GM18499 (cell line): Measurements from ENCODE around the gene TERB1.

Experiments used
- ATAC-seq: cut with Tn5 transposase; IDR thresholded peaks from one replicate; pipeline ENCODE4 v1.9.1; 2021; ENCODE audit warnings: moderate number of reproducible peaks; ENCODE audit not compliant: insufficient read depth, unreplicated experiment

TERB1 gene

GRCh38 chr16:66751303-66751991, 49.9 kb downstream of the TERB1 start, which contains the start of gene DYNC1LI2:
Gene DYNC1LI2 (minus strand): TSS chr16:66751609. CDS start chr16:66751591, 18 bp downstream.
- ATAC-seq: peak; percentile 45

DNA sequence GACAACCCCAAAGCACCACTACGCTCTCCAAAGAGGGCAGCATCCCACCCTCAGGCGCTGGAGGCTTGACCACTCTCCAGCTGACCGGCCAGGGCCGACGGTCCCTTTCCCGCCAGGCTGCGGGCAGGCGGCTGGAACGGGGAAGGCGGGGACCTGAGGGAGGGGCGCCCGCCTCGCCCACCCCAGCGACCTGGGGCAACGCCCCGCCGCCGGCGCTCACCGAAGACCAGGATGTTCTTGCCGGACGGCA, 50.4 kb downstream of the TERB1 start:
- peak; percentile 10 for ATAC-seq

DNA sequence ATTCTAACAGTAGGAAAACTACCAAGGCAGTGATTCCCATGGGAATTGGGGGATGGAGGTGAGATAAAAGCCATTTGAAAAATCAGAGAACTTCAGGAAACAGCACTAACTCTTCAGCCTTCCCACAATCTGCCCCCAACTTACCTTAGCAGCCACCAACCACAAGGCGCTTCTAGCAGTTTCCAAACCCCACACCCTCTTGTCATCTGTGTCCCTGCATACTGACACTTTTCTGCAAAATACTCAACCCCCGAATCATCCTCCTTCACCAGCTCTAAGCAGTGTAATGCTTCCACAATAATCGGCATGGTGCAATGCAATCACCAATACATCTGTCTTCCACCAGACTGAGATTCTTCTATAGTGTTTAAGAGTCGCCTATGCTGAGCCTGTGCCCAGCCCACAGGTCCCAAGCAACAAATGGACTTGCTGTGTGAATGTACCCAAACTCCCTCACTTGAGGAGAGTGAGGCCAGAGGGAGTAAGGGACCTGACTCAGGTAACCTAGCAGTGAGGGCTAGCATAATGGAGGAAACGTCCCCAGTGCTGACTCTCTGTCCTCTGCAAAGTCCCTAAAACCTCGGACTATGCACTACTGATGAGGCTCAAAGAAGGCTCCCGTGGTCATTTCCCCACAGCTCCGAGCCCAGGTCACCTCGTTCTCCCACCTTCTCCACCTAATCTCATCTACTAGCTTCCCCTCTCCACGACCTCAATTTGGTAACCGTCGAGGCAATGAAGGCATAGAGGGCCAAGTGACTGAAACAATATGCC, 50.9 kb downstream of the TERB1 start:
- no peak for ATAC-seq

GRCh38 chr16:66746682-66747081, 54.7 kb downstream of the TERB1 start:
- peak; percentile 63 for ATAC-seq

DNA sequence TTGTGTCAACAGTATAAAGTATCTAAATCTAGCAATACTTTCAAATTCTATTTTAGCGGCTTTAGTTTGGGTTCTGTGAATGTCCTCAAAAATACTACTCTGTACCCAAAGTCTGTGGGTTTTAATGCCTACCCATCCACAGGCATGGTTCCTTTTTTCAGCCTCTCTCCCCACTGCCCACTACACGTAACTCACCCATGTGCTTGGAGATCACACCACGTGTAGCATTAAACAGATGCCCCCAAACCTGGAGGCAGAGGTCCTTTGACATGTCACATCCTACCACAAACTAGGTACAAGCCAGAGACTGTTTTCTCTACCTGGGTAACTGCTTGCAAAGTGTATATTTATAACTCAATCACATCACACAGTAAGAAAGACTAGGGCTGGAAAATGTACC, 55.3 kb downstream of the TERB1 start:
- no peak for ATAC-seq

DNA sequence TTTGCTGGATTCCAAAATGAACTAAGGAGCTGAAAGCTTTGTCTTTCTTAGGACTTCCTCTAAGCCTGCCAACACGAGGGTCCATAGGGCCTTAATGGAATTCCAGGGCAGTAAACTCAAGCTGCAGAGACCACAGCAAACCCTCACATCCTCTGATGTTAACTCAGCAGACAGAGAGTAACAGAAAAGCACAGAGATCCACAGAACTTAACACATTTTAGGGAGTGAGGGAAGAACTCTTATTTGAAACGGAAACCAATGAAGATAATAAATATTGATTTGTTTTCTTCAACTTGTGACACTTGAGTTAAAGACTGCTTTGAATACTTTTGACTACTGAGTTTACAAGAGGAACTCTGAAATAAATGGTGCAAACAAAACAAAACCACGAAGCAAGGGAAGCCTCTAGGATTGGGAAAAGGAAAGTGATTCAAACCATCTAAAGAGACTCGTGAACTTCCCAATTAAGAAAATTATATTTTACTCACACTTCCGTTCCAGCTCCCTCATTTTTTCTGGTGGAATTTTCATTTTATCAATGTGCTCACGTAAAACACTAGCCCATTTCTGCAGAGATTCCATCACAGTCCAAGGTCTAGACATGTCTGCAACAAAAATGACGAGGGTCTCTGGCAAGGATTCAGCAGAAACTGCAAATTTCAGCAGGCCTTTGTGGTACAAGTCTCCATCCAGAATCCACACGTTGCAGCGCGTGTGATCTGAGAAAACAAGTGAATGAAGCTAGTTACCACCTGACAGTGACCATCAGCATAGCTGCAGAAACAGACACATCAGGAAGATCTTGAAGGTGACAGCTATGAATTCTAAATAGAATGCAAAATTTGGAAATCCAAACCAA, 59.2 kb downstream of the TERB1 start:
- ATAC-seq: no peak

DNA sequence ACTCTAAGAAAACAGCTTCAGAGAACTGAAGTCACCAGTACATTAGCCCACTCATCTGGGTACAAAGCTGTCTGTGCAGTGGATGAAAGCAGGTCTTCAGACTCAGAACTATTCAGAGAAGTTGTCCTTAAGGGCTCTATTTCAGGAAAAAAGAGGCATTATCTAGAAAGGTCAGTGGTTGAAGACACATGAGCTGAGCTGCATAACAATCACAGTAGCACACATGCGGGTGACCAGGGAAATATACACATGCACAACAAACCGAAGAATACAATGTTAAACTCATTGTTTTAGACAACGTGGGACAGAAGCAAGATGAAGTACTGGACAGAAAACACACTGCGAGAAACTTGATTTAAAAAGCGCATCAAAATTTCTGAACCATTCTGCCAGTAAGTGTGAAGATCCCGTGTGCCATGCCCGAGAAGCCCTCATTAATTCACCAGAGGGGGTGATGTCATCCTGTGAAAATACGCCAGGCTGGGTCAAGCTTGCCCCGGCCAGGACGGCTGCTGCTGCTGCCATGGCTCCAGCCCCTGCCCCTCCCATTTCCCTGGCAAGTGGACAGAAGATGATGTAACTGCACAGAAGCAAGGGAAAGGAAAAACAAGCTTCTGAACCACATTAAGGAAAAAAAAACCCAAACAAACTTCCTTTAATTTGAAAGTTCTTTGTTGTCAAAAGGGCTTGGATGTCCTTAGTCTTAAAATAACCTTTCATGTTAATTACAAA, 60.0 kb downstream of the TERB1 start:
- no peak for ATAC-seq

DNA sequence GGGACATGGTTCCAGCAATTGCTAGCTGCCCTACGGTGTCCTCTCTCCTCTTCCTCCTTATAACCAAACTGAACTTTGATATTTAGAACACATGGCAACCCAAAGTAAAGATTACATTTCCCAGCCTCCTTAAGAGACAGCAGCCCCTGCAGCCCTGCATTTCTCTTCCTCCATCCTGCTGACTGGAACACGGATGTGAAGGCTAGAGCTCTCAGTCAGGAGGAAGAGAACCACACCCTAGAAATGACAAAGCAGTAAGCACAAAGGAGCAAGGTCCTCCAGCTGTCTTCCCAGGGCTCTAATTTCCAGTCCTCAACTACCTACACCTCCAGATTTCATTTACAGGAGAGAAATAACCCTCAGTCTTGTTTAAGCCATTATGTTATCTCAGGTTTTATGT, 60.9 kb downstream of the TERB1 start:
- no peak for ATAC-seq

DNA sequence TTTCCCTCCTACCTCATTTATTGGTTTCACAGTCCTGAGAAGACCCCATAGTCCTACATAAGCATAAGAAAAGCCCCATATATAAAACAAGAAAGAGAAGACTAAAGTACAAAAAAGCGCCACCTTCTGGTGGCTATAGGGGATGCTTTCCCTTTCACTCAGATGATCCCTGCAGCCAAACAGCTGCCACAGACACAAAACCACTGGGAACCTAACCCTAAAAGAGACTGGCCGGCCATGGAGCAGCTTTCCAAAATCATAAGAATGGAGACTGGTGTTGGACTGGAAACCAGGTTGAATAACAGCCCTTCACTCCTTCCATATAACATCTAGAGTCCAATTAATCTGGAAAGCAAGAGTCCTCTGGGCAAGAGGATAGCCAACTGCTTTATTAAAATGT, 61.4 kb downstream of the TERB1 start:
- no peak for ATAC-seq

- no peak for ATAC-seq
These were observed 65.5 kb downstream of the TERB1 start for GRCh38 chr16:66735891-66736290.

DNA sequence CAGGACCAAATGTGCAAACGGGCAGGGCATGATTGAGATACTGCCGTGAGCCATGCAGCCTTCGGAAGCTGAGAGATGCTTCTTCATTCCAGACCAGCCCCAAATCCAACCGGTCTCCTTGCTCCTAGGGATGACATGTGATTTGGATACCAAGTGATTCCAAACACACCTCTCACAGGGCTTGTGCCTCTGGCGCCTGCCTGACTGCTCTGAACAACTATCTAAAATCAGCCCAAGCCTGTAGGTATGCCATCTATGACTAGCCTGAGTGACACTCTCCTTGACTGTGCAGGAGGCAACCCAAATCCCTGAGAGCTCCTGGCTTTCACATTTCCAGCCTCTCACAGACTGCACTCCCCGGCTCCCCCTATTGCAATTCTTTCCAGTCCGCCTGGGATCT, 70.3 kb downstream of the TERB1 start:
- no peak for ATAC-seq

GRCh38 chr16:66728804-66729203, 72.6 kb downstream of the TERB1 start:
- ATAC-seq: no peak

- ATAC-seq: no peak
These were observed 73.1 kb downstream of the TERB1 start for GRCh38 chr16:66728117-66728787.

DNA sequence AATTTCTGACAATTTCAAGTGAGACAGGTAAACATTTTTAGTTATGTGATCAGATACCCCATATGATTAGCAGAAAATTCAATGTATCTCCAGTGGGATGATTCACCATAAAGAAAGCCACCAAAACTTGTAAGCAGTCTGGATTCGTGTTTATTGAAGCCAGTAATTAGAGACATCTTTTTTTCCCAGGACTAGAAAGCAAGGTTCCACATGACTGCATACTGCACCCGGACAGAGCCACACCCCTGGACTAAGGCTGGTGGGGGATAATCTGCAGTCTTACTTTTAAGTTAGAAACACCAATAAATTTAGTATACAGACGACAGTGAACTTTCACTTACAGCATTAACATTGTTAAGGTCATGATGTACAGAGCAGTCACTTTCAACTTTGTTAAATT, 80.6 kb downstream of the TERB1 start:
- ATAC-seq: no peak

GRCh38 chr16:66719246-66719645, 82.1 kb downstream of the TERB1 start:
- no peak for ATAC-seq

- no peak for ATAC-seq
These were observed 83.6 kb downstream of the TERB1 start for GRCh38 chr16:66717776-66718175.

GRCh38 chr16:66717112-66717675, 84.2 kb downstream of the TERB1 start:
- ATAC-seq: no peak

DNA sequence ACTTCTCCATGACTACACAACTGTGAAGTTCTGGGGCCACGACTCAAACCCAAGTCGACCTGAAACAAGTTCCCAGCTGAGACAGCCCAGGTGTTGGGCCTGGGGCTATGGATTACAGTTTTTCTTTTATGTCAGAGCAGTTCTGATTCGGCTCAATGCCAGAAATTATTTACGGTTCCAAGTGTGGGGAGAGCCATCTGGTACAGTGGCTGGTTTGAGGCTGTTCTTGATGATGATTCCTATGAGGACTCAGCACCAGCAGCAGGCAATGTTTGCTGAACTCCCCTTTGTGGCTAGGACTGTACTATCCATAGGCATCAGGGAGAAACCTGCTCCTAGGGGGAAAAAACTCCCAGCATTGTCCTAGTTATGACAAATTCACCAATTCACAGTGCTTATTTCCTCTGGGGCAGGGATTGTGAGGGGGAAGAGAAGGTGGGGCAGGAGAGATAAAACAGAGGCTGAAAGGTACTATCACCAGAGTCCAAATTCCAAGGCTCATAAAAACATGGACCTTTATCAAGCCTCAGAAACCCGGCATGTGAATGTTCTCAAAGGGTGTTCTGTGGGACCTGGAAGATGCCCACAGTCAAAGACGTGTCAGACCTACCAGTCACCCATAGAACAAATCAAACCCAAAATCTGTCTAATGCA, 86.6 kb downstream of the TERB1 start:
- ATAC-seq: no peak

GRCh38 chr16:66714062-66714461, 87.3 kb downstream of the TERB1 start:
- ATAC-seq: no peak
